ENCODE results near the gene TEX51. TPM values are rescaled to one million over a fixed set of nuclear protein-coding genes. Genes with fewer than 3 reads are reported as not detected.

Gene TEX51
- total RNA-seq, 1 donor from 2014 or later = not detected

DNA sequence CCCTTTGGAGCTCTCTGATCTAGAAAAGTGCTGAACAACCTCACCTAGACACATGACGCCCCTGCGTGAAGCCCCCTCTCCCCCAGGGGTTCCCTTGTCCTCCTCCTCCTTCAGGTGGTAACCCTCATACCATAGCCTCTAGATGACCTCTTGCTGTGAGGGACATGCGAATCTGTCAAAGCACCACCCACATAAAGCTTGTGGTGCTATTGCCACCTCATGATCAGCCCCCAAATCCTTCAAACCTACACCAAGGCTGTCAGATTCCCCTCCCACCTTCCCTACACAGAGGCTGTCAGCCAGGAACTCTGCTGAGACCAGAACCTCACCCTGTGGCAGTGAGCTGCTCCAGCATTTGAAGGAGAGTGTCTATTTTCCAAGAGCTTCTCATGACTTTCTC, 43.1 kb upstream of the TEX51 start:
- no peak for DNase-seq (ENCODE audit: low read depth)
- TF ChIP-seq, protein P1, sequence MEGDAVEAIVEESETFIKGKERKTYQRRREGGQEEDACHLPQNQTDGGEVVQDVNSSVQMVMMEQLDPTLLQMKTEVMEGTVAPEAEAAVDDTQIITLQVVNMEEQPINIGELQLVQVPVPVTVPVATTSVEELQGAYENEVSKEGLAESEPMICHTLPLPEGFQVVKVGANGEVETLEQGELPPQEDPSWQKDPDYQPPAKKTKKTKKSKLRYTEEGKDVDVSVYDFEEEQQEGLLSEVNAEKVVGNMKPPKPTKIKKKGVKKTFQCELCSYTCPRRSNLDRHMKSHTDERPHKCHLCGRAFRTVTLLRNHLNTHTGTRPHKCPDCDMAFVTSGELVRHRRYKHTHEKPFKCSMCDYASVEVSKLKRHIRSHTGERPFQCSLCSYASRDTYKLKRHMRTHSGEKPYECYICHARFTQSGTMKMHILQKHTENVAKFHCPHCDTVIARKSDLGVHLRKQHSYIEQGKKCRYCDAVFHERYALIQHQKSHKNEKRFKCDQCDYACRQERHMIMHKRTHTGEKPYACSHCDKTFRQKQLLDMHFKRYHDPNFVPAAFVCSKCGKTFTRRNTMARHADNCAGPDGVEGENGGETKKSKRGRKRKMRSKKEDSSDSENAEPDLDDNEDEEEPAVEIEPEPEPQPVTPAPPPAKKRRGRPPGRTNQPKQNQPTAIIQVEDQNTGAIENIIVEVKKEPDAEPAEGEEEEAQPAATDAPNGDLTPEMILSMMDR (conservative IDR thresholded peaks at IDR 0.05; ENCODE audit: low read depth, low read length) = no peak
- no peak overlapping the region for H3K4me3 ChIP-seq (ENCODE audit: low read depth, low read length)

DNA sequence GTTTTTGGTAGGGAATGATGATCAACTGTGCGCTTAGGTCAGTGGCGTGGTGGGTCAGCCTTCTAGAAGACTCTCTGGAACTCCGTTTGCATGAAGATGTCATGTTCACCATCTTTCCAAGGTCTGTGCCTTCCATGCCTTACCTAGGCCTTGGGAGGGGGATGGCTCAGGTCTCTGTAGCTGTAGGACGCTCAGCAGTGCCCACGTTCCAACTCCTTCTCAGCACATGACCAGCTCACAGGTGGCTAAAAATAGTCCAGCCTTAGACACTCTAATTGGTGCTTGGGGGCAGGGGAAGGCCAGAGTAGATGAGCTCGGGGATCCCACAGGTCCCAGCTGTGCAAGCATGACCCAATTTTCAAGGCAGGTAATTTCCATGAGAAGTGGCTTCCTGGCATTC, 42.3 kb upstream of the TEX51 start:
- H3K4me3 ChIP-seq (ENCODE audit: low read depth, low read length) = no peak overlapping the region
- TF ChIP-seq, protein P1 (conservative IDR thresholded peaks at IDR 0.05; ENCODE audit: low read depth, low read length) = no peak

DNA sequence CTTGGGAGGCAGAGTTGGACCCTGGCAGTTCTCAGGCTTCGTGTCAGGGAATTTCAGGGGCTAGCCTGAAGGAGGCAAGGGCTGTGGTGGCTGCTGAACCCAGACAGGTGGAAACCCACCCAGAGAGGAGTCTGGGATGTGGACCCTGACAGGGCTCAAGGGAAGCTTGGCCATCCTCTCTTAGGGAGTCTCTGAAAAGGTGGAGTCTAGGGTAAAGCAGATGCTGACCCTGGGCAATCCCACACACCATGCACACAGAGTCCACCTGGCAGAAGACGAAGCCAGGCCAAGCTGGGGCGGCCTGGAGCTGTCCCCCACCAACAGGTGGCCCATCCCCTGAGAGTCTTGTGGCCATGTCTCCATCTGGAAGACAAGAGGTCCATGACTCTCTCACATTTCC, 41.2 kb upstream of the TEX51 start:
- TF ChIP-seq, protein P1 (conservative IDR thresholded peaks at IDR 0.05; ENCODE audit: low read depth, low read length) = no peak
- no peak for DNase-seq (ENCODE audit: low read depth)

More for the DNA sequence above, 42.3 kb upstream of the TEX51 start:
- DNase-seq (ENCODE audit: low read depth) = no peak

DNA sequence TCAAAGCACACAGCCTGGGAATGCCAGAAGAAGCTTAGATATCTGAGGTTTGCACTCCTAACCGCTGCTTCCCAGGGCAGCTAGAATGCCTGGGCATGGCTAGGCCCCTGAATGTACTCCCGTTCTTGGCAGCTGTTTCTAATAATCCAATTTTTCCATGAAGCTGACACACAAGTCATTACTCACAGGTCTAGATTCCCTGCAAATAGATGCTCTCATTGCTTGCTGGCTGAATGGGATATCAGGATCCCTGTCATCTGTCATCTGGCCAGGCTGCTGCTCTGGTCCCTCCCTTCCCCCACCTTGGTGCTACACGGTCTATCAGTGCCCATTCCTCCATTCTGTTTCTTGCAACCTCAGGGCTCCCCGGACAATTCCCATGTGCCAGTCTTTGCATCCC, 40.7 kb upstream of the TEX51 start:
- no peak overlapping the region for H3K4me3 ChIP-seq (ENCODE audit: low read depth, low read length)
- DNase-seq (ENCODE audit: low read depth) = no peak
- TF ChIP-seq, protein P1 (conservative IDR thresholded peaks at IDR 0.05; ENCODE audit: low read depth, low read length) = no peak

More for the DNA sequence above, 41.2 kb upstream of the TEX51 start:
- no peak overlapping the region for H3K4me3 ChIP-seq (ENCODE audit: low read depth, low read length)

DNA sequence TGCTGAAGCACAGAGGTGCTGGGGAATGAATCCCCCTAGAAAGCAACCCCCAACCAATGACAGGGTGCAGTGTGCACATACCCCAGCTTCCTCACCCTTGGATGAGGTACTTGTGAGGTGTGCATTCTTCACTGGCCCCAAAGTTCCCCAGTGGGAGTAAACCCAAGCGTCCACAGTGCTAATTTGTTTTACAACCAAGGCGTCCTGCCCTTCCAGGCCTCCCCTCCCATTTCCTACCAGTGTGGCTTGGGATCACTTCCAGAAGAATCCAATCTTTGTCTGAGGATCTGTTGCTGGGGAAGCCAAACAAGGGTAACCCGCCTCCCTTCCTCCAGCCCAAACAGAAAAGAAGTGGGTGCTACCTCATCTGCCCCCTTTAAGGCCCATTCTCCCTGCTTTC, 40.3 kb upstream of the TEX51 start:
- no peak overlapping the region for H3K4me3 ChIP-seq (ENCODE audit: low read depth, low read length)
- DNase-seq (ENCODE audit: low read depth) = no peak
- TF ChIP-seq, protein P1 (conservative IDR thresholded peaks at IDR 0.05; ENCODE audit: low read depth, low read length) = no peak

DNA sequence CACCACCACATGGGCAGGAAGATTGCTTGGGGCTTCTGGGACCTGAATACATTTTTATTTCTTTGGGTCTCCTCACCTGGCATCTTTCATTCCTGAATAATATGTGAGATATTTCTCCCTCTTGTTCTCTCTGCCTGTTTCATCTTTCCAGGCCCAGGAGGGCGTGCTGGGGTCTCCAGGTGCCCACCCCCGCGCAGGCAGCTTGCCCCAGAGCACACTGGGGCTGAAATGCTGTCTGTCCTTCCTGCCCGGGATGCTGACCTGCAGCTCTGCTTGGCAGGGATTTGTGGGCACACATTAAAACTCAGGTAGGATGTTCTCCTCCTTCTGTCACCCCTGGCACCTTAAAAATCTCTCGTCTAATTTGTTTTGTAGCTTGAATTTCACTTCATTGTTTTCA, 39.7 kb upstream of the TEX51 start:
- TF ChIP-seq, protein P1 (conservative IDR thresholded peaks at IDR 0.05; ENCODE audit: low read depth, low read length) = no peak
- H3K4me3 ChIP-seq (ENCODE audit: low read depth, low read length) = no peak overlapping the region
- DNase-seq (ENCODE audit: low read depth) = no peak

DNA sequence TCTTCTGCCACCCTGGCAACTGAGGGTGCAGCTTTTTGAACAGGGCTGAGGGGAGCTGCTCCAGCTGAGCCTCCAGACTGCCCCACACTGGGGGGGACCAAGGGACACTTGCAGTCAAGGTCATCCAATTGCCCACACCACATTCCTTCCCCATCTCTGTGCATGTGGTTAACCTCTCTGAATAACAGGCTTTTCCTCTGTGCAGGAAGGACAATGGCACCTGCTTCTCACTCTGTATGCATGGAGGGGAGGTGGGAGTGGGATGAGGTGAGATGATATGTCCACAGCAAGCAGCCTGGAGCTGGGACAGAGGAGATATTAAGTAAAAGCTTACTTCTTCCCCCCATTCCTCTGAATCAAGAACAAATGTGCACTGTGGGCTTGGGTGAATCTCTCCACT, 39.1 kb upstream of the TEX51 start:
- no peak overlapping the region for H3K4me3 ChIP-seq (ENCODE audit: low read depth, low read length)
- no peak for DNase-seq (ENCODE audit: low read depth)
- TF ChIP-seq, protein P1 (conservative IDR thresholded peaks at IDR 0.05; ENCODE audit: low read depth, low read length) = no peak
